Measurements from ENCODE around the gene MAT1A.

MAT1A gene

DNA sequence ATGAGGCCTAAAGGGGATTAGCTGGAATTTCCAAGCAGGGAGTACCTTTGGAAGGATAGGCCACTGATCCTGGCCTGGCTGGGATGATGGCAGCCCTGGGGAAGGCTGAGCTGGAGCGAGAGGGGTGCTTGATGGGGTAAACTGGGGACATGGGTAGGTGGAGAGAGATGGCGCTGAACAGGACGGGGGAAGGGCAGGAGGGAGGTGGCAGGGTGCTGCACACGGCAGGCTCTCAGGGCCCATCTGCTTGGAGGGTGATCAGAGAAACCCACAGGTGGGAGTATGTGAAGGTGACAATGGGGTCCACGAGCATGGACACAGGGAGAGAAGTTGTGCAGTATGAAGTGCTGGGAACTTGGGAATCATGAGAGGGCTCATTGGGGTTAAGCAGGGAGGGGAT is 10.3 kb downstream of the MAT1A start (continued):
- TF ChIP-seq ZNF558 (tag by site-specific recombination; IDR thresholded peaks at IDR 0.05) (no peak), GLIS2 (tag by site-specific recombination; IDR thresholded peaks at IDR 0.05) (no peak)
- TF ChIP-seq, protein P1, sequence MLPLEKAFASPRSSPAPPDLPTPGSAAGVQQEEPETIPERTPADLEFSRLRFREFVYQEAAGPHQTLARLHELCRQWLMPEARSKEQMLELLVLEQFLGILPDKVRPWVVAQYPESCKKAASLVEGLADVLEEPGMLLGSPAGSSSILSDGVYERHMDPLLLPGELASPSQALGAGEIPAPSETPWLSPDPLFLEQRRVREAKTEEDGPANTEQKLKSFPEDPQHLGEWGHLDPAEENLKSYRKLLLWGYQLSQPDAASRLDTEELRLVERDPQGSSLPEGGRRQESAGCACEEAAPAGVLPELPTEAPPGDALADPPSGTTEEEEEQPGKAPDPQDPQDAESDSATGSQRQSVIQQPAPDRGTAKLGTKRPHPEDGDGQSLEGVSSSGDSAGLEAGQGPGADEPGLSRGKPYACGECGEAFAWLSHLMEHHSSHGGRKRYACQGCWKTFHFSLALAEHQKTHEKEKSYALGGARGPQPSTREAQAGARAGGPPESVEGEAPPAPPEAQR (tag by site-specific recombination; IDR thresholded peaks at IDR 0.05) = no peak

DNA sequence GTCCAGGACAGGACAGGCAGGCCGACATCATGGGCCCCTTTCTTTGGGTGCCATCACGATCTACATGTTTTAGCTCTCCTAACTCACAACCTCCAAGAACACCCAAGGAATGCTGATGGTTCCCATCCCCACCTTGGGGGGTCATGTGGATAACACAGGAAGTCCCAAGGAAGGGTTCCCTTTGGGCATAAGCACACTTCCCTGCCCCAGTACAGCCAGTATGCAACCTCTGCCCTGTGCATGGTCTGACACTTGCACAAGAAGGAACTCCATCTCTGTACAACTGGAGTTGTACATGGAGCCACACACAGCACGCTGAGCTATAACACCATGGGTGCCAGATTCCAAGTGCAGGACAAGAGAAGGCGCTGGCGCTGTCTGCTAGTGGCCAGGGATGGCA is 11.0 kb downstream of the MAT1A start:
- H3K9me3 ChIP-seq (ENCODE audit: control insufficient read depth, insufficient read depth, low read depth, low read length) = no peaks in the 10 kb centered on the region
- H3K27ac ChIP-seq (ENCODE audit: extremely low read depth, low read depth, low read length) = no peak overlapping the region
- POLR2A ChIA-PET = no interaction called here
- no peaks in the 10 kb centered on the region for H3K36me3 ChIP-seq (ENCODE audit: control insufficient read depth in 2 of 2, insufficient read depth in 1 of 2, low read length in 2 of 2)
- H3K4me3 ChIP-seq (ENCODE audit: low read depth, low read length) = no peak overlapping the region
- CTCF ChIA-PET = interaction anchor here (0.7 to 1.6 kb wide), 2 partner anchors 17 to 349 kb away, joined by 3 to 4 read pairs; no protein-coding TSS in a partner anchor
- TF ChIP-seq ZNF394 (tag by site-specific recombination; IDR thresholded peaks at IDR 0.05; ENCODE audit: borderline replicate concordance) (no peak), ZNF423 (tag by site-specific recombination; IDR thresholded peaks at IDR 0.05) (no peak), ZNF23 (tag by site-specific recombination; IDR thresholded peaks at IDR 0.05; ENCODE audit: borderline replicate concordance) (no peak), GLI4 (tag by site-specific recombination; IDR thresholded peaks at IDR 0.05) (no peak), KLF9 (tag by site-specific recombination; IDR thresholded peaks at IDR 0.05; ENCODE audit: low read depth) (no peak), ZNF416 (tag by site-specific recombination; IDR thresholded peaks at IDR 0.05) (no peak), ZNF830 (tag by site-specific recombination; IDR thresholded peaks at IDR 0.05; ENCODE audit: low read depth) (no peak), ZBTB20 (tag by site-specific recombination; IDR thresholded peaks at IDR 0.05) (no peak), ZNF514 (tag by site-specific recombination; IDR thresholded peaks at IDR 0.05) (no peak), RBAK (tag by site-specific recombination; IDR thresholded peaks at IDR 0.05) (no peak), ZFHX2 (tag by site-specific recombination; conservative IDR thresholded peaks at IDR 0.05) (no peak)
- TF ChIP-seq, protein P2, sequence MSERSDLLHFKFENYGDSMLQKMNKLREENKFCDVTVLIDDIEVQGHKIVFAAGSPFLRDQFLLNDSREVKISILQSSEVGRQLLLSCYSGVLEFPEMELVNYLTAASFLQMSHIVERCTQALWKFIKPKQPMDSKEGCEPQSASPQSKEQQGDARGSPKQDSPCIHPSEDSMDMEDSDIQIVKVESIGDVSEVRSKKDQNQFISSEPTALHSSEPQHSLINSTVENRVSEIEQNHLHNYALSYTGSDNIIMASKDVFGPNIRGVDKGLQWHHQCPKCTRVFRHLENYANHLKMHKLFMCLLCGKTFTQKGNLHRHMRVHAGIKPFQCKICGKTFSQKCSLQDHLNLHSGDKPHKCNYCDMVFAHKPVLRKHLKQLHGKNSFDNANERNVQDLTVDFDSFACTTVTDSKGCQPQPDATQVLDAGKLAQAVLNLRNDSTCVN (tag by site-specific recombination; optimal IDR thresholded peaks at IDR 0.05) = no peak
- no peaks in the 10 kb centered on the region for H3K4me1 ChIP-seq (ENCODE audit: control insufficient read depth, insufficient read depth, low read length)

DNA sequence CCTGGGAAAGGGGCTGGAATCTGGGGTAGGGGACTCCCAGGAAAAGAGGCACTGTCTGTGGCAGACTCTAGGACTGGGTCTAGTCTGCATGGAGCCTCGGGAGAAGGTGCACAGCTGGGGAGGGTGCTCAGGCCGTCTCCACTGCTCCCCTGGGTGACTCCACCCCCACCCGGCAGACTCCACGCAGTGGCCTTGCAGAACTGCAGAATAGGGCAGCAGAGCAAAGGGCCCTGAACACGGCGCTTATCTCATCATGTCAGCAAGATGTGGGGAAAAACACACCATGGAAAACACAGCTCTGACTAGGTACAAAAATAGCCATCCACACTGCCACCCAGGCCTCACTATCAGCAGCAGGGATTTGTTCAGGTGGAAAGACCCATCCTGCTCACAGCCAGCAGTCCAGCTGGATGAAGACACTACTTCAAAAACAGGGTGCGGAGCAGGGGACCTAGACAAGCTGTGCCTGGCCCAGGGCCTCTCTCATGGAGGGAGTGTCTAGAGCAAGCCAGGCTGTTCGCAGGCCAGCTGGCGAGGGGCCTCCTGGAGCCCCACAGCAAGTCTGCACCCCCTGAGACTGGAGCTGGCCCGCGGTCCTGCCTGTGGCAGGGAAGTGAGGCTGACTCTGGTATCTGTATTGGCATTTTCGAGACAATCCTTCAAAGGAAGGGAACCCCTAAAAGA is 11.7 kb downstream of the MAT1A start:
- no peaks in the 10 kb centered on the region for H3K36me3 ChIP-seq (ENCODE audit: control insufficient read depth in 2 of 2, insufficient read depth in 1 of 2, low read length in 2 of 2)
- CTCF ChIA-PET = interaction anchor here (0.7 kb wide), 1 partner anchor 1622 kb away, joined by 3 read pairs; no protein-coding TSS in a partner anchor
- no peaks in the 10 kb centered on the region for H3K4me1 ChIP-seq (ENCODE audit: control insufficient read depth, insufficient read depth, low read length)
- H3K27ac ChIP-seq (ENCODE audit: extremely low read depth, low read depth, low read length) = no peak overlapping the region
- POLR2A ChIA-PET = no interaction called here
- no peaks in the 10 kb centered on the region for H3K9me3 ChIP-seq (ENCODE audit: control insufficient read depth, insufficient read depth, low read depth, low read length)
- H3K4me3 ChIP-seq (ENCODE audit: low read depth, low read length) = no peak overlapping the region
- TF ChIP-seq, protein P3, sequence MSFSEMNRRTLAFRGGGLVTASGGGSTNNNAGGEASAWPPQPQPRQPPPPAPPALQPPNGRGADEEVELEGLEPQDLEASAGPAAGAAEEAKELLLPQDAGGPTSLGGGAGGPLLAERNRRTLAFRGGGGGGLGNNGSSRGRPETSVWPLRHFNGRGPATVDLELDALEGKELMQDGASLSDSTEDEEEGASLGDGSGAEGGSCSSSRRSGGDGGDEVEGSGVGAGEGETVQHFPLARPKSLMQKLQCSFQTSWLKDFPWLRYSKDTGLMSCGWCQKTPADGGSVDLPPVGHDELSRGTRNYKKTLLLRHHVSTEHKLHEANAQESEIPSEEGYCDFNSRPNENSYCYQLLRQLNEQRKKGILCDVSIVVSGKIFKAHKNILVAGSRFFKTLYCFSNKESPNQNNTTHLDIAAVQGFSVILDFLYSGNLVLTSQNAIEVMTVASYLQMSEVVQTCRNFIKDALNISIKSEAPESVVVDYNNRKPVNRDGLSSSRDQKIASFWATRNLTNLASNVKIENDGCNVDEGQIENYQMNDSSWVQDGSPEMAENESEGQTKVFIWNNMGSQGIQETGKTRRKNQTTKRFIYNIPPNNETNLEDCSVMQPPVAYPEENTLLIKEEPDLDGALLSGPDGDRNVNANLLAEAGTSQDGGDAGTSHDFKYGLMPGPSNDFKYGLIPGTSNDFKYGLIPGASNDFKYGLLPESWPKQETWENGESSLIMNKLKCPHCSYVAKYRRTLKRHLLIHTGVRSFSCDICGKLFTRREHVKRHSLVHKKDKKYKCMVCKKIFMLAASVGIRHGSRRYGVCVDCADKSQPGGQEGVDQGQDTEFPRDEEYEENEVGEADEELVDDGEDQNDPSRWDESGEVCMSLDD (tag by site-specific recombination; IDR thresholded peaks at IDR 0.05) = no peak
- TF ChIP-seq ZNF610 (tag by site-specific recombination; IDR thresholded peaks at IDR 0.05; ENCODE audit: borderline replicate concordance) (no peak), ZNF138 (tag by site-specific recombination; IDR thresholded peaks at IDR 0.05; ENCODE audit: borderline replicate concordance) (no peak), ZNF830 (tag by site-specific recombination; IDR thresholded peaks at IDR 0.05; ENCODE audit: low read depth) (no peak), ZNF248 (tag by site-specific recombination; IDR thresholded peaks at IDR 0.05) (no peak), MYNN (tag by site-specific recombination; IDR thresholded peaks at IDR 0.05; ENCODE audit: borderline replicate concordance) (no peak), ZSCAN23 (tag by site-specific recombination; IDR thresholded peaks at IDR 0.05) (no peak), ZNF214 (tag by site-specific recombination; IDR thresholded peaks at IDR 0.05; ENCODE audit: borderline replicate concordance) (no peak), ZNF677 (tag by site-specific recombination; IDR thresholded peaks at IDR 0.05) (no peak), BCL11B (tag by site-specific recombination; IDR thresholded peaks at IDR 0.05; ENCODE audit: low read depth) (no peak), ZNF23 (tag by site-specific recombination; IDR thresholded peaks at IDR 0.05; ENCODE audit: borderline replicate concordance) (no peak), ZNF555 (tag by site-specific recombination; conservative IDR thresholded peaks at IDR 0.05) (no peak)
- TF ChIP-seq, protein P4, sequence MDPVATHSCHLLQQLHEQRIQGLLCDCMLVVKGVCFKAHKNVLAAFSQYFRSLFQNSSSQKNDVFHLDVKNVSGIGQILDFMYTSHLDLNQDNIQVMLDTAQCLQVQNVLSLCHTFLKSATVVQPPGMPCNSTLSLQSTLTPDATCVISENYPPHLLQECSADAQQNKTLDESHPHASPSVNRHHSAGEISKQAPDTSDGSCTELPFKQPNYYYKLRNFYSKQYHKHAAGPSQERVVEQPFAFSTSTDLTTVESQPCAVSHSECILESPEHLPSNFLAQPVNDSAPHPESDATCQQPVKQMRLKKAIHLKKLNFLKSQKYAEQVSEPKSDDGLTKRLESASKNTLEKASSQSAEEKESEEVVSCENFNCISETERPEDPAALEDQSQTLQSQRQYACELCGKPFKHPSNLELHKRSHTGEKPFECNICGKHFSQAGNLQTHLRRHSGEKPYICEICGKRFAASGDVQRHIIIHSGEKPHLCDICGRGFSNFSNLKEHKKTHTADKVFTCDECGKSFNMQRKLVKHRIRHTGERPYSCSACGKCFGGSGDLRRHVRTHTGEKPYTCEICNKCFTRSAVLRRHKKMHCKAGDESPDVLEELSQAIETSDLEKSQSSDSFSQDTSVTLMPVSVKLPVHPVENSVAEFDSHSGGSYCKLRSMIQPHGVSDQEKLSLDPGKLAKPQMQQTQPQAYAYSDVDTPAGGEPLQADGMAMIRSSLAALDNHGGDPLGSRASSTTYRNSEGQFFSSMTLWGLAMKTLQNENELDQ (tag by site-specific recombination; IDR thresholded peaks at IDR 0.05; ENCODE audit: low read depth) = no peak

Data from HEK293 (cell line).